GM12801 (cell line): ENCODE data around the gene ASB1.

Experiments used
- TF ChIP-seq, protein P1 (sequence below): IDR thresholded peaks from one replicate; pipeline ENCODE4 v1.5.1; 2011; ENCODE audit warnings: control low read depth; ENCODE audit not compliant: insufficient read length; ENCODE audit errors: extremely low read depth

ASB1 gene

DNA sequence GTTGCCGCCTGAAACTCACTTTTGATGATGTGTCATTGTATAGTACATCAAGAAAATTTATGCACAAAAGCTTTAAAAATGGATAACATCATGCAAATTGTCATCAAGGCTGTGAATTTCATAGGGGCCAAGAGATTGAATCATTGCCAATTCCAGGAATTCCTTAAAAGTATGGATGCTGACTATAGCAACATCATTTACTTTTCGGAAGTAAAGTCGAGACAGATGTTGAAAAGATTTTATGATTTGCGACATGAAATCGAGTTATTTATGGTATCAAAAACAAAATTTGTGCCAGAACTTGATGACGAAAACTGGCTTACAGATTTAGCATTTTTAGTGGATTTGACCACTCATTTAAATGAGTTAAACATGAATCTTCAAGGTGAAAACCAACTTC, 56.3 kb downstream of the ASB1 start:
- TF ChIP-seq, protein P1, sequence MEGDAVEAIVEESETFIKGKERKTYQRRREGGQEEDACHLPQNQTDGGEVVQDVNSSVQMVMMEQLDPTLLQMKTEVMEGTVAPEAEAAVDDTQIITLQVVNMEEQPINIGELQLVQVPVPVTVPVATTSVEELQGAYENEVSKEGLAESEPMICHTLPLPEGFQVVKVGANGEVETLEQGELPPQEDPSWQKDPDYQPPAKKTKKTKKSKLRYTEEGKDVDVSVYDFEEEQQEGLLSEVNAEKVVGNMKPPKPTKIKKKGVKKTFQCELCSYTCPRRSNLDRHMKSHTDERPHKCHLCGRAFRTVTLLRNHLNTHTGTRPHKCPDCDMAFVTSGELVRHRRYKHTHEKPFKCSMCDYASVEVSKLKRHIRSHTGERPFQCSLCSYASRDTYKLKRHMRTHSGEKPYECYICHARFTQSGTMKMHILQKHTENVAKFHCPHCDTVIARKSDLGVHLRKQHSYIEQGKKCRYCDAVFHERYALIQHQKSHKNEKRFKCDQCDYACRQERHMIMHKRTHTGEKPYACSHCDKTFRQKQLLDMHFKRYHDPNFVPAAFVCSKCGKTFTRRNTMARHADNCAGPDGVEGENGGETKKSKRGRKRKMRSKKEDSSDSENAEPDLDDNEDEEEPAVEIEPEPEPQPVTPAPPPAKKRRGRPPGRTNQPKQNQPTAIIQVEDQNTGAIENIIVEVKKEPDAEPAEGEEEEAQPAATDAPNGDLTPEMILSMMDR, result no peak

DNA sequence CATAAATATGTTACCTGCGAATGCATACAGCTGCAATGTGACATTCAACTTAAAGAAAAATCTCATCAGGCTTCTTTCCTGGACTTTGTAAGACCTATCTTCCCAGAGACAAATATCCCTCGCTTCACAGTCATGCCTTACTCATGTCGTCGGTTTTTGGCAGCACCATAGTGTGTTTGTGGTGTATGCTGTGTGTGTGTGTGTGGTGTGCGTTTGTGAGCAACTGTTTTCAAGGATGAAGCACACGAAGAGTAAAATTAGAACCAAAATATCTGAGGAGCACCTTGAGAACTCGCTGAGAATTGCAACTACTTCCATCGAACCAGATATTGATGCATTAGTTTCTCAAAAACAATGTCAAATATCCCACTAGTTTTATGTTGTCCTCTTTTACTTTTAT, 56.9 kb downstream of the ASB1 start:
- TF ChIP-seq, protein P1, result no peak

DNA sequence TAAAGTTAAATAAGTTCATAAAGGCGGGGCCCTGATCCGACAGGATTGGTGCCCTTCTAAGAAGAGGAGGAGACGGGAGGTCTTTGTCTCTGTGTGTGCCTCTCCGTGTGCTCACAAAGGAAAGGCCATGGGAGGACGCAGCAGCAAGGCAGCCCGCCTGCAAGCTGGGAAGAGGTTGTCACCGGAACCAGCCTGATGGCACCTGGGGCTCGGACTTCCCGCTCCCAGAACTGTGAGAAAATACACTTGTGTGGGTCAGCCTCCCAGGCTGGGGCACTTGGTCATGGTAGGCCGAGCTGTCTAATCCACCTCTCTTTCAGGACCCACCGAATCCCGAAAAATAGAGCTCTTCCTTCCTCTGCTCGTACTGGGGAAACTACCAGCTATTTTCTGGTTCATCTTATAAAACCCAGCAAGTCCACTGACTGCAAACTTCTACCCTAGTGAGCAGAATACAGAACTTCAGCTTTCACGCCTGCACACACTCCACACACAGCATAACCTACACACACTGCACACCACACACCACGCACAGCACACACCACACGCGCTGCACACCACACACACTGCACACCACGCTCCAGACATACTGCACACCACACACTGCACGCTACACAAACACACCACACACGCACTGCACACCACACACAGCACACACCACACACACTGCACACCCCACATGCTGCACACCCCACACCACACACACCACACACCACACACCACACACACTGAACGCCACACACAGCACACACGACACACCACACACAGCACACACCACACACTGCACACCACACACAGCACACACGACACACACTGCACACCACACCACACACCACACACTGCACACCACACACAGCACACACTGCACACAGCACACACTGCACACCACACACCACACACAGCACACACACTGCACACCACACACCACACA, 58.1 kb downstream of the ASB1 start:
- TF ChIP-seq, protein P1, result no peak

DNA sequence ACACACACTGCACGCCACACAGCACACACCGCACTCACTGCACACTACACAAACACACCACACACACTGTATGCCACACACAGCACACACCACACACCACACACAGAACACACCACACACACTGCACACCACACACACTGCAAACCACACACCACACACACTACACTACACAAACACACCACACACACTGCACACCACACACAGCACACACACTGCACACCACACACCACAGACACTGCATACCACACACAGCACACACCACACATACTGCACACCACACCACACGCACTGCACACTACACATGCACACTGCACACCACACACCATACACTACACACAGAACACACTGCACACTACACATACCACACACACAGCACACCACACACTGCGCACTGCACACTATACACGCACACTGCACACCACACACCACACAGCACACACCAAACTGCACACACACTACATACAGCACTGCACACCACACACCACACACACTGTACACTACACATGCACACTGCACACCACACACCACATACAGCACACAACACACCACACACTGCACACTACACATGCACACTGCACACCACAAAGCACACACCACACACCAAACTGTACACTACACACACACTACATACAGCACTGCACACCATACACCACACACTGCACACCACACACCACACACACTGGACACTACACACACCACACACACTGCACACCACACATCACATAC, 59.6 kb downstream of the ASB1 start:
- TF ChIP-seq, protein P1, result no peak

DNA sequence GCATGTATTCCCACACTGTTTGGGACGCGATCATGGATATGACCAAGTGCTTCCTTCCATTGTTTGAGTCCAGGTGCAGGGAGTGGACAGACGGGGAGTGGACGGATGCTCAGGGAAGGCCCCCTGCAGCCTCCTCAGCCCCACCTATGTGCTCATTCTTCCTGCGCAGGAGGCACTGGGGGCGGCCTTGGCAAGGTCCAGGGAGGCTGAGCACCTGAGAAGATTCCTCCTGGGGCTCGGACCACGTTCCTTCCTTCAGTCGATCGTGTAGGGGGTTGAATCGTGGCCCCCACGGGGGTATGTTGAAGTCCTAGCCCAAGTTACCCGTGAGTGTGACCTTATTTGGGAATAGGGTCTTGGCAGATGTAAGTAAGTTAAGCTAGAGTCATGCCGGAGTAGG, 60.4 kb downstream of the ASB1 start:
- TF ChIP-seq, protein P1, result no peak

DNA sequence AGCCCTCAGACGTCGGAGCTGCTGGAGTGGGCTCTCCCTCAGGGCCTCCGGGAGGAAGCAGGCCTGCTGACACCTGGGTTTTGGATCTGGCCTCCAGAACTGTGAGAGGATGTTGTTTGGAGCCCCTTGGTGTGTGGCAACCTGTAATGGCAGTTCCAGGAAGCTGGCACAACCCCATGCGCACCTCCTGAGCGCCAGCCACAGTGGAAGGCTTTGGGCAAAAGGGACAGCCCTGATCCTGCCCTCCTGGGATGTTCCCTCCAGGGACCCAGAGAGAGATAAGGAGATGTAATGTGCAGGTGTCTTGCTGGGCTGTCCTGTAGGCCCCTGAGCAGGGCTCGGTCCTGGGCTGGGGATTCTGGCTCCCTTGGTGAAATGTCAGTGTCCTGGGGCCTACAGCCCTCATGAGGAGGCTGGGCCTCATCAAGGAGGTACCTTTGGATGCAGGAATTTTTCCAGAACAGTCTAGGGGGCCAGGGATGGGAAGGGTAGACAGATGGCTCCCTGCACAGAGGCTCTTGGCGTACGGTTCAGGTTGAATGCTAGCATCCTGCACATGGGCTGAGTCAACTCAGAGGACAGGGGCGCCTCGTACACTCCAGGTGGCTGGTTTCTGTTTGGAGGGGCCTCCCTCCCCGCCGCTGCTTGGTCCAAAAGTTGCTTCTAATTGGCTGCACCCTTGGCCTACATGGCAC, 61.1 kb downstream of the ASB1 start:
- TF ChIP-seq, protein P1, result no peak

DNA sequence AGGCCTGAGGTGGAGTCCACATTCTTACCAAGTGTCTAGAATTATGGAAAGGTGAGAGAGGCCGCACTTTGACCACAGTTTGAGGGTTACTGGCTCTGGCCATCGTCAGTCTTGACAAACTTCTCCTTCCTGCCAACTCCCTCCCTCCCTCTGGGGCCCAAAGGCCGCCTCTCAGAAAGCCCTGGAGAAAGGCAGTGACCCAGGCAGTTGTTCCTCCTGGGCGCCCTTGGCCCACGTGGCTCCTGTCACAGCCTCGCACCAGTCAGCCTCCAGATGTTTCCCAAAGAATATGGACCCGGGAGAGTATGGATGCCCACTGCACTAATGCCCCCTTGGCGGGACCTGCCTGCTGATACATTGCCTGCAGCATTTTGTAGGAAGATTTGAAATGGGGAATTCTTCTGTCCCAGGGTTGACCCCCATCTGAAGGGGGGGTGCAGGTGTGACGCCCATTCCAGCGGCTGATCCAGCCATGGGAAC, 61.7 kb downstream of the ASB1 start:
- TF ChIP-seq, protein P1, result no peak
